CD4-positive, alpha-beta T cell treated with Interleukin-4 for 1 hour (primary cell): ENCODE measurements around the gene PIK3CA.

Experiments used
- DNase-seq, 2 donors: peaks; one replicate each; pipeline ENCODE4 v3.0.0-alpha.2; 2020 to 2022

Gene PIK3CA

DNA sequence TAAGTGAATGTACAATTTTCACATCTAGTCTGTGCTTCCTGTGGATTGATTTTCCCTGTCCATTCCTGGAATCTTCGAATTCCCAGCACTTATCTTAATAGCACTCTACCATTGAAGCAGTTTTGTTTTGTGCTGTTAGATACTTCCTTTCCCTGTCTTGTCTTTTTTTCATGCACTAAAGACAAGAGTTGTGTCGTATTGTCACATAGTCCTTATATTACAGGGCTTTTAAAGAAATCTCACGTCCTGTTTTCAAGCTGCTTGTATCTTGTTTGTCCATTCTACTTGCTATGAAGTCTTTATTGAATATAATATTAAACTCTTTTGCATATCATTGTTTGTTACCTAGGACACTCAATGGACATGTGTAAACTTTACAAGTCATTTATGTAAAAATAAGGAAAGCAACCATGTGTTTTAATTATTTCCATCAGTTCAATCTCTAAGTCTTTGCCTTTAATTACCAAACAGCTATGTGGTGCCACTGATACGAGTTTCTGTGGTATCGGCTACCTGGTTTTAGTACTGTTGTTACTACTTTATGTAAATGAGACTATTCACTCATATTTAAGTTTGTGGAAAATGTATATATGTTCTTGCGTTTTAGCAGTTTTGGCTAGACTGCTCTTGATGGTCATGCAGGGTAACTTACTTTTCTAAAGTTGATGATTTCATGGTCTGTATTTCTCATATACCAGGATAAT is 10.3 kb downstream of the PIK3CA start:
- DNase-seq: no peak

DNA sequence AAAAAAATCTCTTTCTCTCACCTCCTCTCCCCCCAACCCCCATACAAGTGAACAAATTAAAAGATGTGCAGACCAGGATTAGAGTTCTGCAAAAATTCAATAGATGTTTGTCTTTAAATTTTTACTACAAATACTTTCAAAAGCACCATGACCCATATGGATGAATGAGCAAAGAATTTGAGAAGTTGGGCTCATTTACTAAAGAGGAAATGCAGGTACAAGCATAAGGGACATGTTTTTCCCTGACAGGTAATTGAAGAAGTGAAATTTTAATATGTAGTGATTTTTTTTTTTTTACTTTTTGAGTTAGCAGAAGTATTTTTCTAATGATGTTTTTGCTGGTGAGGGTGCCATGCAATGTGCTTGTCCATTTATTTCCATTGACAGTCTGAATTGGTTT is 15.3 kb downstream of the PIK3CA start:
- DNase-seq: no peak

DNA sequence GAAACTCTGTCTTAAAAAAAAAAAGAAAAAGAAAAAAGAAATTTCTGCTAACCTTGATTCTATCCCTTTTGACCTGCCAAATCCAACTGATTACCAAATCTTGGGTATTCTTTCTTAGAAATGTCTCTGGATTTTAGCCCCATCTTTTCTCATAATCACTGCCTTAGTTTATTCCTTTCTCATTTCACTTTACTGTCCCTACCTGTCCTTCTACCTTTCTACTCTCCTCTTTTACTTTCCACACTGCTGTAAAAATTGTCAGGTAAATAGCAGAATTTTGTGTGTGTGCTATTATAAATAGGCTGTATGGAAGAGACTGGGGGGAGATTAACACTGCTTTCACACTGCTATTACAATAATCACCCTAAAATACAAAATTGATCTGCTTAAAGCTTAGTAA is 16.7 kb downstream of the PIK3CA start:
- DNase-seq: no peak

DNA sequence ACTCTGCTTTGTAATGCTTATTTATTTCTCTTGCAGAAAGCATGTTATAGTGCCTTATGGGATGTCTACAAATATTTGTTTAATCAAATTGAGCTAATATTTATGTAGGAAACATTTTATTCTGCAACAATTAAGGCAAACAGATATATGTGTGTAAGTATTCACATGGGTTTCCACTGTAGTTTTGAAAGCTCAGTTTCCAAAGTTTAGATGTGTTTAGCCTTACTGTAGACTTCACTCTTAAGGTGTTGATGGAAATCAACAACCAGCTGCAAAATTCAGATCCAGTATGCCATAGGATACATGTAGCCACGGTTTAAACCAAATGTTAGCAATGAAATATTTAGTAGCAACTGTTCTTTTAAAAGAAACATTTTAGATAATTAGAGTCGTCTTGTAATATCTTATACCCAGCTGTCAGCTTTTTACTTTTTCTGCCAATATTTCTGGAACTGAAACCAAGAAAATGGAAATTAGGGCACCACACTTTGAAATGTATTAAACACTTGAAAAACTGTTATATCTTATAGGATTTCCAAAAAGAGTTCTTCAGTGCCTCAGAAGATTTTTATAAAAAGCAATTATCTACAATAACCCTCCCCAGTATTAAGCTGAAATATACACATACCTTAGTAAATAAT is 18.5 kb downstream of the PIK3CA start:
- DNase-seq: no peak

DNA sequence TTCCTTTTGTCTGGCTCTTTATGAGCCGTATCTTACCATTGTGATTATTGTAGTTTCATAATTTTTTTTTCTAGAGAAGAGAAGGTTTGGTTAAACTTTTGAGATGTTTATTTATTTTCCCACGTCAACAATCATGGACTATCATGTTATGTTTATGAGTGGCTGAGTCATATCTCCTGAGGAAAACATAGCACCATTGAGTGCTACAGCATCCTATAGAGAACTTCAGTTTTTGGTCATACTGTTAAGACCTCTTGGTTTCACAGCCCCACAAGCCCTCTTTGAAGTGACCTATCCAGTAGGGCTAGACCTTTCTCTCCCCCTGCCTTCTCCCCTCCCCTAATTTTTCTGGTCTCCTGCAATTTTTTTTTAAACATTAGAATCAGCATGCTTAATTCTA is 20.8 kb downstream of the PIK3CA start:
- no peak for DNase-seq

DNA sequence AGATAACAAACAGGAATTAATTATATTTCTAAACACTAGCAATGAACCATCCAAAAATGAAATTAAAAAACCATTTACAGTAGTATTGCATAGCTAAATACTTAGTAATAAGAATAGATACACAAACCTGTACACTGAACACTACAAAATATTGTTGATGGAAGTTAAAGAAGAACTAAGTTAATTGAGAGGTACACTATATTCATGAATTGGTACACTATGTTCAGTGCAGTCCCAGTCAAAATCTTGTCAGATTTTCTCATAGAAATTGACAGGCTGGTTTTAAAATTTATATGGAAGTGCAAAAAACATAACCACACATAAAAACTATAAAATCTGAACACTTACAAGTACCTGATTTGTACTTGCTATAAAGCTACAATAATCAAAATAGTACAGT is 24.4 kb downstream of the PIK3CA start:
- DNase-seq: no peak

DNA sequence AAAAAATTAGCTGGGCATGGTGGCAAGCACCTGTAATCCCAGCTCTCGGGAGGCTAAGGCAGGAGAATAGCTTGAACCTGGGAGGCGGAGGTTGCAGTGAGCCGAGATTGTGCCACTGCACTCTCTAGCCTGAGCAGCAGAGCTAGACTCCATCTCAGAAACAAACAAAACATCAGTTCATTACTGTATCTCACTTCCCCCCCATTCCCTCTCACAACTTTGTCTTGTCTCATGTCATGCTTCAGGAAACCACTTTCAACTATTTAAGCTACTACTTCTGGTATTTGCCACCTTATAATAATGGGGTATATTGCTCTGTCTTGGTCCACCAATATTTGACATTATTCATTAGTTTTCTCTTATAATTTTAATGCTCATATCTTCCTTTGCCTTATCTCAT is 26.2 kb downstream of the PIK3CA start:
- no peak for DNase-seq

DNA sequence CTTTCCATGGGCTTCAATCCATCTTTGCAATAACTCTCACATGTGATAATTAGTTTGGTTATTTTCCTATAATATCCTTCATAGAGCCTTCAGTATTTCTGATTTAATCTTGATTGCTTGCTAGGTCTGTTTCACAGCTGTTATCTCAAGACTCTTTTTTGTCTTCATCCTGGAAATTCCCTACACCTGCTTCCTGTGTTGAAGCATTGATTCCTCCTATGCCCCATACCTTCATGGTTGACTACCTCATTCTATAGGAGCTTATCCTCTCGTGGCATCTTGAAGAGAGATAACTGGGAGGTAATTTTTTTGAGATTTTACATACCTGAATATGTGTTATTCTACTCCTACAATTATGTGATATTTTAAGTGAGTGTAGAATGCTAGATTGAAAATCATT is 26.7 kb downstream of the PIK3CA start:
- DNase-seq: no peak

DNA sequence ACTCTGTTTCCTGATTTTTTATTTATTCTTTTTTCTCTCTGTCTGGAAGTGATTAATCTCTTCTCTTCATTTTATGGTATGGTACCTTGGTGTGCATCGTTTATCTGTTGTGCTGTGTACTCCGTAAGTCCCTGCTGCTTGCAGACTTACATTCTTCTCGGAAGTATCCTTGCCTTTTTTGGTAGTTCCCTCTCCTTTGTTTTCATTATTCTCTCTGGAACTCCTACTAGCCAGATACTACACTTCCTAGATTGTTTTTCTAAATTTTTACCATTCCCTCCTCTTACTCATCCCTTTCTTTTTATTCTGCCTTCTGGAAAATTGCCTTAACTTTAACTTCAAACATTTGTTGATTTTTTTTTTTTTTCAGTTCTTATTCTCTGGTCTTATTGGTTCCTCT is 27.2 kb downstream of the PIK3CA start:
- no peak for DNase-seq

DNA sequence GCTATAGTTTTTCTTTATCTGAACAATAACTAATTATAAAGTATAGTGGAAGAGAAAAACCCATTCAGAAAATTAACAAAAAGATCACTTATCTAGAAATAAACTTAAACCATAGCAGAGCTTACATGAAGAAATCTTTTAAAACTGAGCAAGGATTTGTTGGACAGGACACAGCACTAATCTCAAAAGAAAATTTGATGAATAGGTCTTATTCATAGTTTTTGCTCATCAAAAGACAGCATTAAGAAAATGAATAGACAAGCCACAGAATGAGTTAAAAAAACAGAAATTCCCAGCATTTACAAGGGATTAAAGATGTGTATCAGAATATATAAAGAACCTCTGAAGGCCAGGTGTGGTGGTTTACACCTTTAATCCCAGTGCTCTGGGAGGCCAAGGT is 29.5 kb downstream of the PIK3CA start:
- DNase-seq: no peak

DNA sequence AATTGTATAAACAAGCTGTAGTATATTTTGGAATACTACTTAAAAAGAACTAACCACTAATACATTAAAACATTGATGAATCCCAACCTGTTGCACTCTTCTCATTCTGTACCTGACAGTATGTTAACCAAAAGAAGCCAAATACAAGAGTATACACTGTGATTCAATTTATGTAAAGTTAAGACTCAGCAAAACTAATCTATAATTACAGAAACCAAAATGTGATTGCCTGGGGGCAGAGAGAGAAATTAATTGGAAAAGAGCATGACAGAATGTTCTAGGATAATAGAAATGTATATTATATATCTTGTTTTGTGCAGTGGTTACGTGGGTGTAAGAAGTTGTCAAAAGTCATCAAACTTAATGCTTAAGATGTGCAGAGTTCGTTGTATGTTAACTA is 31.1 kb downstream of the PIK3CA start:
- no peak for DNase-seq

DNA sequence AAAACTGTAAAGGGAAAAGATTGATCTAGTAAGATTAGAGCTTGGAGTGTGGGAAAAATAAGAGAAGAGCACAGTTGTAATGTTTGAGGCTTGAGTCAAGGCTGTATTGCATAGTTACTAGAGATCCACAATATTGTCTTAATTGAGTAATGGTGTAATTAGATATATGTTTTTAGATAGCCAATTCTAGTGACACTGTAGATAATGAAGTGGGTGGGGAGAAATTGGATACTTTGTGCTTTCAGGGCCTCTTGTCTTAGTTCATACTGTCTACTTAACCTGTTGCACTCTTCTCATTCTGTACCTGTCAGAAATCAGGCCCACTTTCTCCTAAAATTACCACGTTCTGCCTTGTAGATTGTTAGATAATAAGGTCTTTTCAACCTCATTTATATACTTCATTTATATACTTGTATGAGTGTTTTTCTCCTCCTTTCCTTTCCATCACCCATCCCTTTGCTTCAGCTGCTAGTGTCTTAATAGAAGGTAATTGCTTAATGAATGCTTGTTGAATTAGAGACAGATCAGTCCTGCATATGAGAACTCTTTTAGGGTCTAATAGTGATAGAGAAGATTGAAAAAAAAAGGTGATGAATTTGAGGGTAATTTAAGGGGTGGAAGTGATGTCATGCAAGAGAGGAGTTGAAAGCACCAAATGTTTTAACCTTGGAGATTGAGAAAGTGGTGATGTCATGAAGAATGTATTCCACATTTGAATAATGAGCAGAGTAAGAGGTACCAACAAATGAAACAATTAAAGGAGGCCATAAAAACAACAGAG is 32.0 kb downstream of the PIK3CA start:
- peak in 1 of 2 donors; percentile 19 for DNase-seq

DNA sequence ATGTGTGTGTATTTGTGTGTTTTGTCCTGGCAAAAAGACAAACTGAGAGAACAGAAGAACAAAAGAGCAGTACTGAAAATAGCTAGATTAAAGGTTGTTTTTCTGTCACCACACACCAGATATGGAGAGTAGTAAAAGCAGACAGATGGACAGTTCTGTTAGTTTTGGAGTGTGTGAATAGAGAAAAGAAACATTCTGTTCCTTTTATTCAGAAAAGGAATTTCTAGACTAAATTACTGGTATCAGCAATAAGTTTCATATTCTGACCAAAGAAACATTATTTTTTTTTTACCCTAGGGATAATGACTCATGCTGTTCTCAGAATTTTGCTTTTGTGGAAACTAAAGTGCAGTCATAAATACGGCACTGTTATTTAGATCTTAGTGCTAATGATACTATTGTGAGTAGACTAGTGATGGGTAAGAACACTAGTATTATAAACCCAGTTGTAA is 32.9 kb downstream of the PIK3CA start:
- no peak for DNase-seq

DNA sequence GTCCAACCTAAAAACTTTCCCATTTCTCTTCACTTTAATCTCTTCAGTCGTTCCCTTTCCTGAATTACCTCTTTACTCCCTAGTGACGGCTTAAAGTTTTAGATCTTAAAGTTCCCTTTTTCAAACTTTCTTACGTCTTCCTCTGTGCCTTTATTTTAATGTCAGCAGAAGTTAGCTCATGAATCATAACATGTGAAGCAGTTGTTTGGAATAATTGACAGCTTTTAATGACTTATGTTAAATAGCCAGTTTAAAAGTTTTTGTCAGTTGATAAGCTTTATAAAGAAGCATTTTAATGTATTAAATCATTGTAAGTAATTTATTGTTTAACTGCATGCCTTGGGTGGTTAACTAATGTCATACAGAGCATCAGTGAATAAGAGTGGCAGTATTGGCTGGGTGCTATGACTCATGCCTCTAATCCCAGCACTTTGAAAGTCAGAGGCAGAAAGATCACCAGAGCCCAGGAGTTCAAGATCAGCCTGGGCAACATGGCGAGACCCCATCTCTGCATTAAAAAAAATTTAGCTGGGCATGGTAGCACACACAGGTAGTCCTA is 33.9 kb downstream of the PIK3CA start:
- DNase-seq: no peak

DNA sequence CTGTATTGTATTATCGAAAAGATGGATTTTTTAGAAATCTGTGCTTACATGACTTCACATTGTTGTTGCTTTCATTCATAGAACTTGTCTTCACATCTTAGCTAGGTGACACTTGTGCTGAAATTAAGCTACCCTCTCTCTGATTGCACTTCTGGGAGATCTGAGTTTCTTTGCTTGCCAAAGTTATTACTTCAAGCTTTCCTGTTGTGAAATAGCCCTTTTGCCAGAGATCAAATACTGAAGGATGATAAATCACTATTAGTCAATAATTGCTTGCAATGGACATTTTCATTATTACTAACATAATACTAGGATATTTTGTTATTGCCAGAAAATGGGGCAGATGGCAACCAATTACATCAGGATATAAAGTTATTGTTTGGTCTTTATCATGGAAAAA is 34.7 kb downstream of the PIK3CA start:
- DNase-seq: no peak

DNA sequence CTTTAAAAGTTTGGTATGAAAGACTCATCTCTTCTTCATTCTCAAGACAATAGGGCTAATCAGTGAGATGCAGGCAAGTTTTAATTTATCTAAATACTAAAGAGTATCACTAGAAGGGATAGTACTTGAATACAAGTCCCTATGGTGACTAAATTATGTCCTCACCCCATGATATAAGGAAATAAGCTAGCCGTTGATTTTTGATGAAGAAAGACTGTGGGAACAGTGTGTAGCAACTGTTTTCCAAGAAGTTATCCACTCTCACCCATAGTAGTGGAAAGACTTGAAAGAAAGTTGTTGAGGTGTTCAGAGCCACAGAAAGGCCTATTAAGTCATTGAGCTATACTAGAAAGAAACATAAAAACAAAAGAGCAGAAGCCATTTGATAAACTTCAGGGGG is 36.7 kb downstream of the PIK3CA start:
- DNase-seq: no peak

DNA sequence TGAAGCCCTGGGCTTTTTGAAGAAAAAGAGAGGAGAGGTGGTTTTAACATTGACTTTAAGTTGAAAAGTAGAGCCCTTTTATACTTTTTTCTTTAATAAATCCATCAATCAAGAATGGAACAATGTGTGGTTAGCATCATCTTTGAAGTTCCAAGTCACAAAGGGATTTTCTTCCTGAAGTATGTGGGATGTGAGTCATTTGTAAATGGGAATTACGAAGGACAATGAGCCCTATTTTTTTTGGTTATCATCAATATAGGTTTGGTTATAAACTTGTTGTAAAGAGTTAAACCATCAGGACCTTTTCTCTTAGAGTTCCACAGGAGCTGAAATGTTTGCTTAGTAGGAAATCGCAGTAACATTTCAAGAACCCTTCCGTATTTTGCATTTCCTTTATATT is 38.3 kb downstream of the PIK3CA start:
- DNase-seq: no peak

DNA sequence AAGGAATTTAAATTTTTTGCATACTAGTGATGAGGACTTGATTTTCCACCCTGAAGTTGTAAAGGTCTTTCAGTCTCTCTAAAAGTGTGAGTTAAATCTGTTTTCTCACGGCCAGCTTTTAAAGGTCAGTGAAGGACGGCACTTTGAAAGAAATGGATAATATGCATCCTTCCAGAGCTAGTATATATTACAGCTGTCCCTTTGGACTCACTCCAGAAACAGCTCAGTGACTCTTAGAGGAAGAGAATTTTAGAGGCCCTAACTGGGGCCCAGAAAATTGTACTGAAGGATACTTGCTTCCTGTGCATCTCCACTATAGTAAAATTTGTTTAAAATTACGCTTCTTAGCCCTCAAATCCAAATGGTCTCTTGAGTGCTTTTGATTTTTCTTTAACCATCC is 41.6 kb downstream of the PIK3CA start:
- DNase-seq: no peak

DNA sequence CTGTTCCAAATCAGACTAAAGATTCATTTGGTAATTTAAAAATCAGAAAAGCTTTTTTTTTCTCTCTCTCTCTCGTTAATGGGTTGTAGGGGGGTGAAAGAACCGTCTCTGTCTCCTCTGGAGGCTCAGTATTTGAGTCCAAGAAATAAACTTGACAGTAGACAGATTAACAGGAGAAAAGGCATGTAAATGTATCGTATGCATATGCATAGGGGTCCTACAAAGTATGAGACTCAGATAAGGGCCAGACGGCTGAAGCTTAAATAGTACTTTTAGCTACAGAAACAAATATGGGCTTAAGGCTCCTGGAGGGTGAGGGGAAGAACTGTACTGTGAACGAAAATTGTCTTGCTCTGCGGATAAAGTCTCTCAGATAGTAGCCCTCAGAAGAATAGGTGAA is 42.4 kb downstream of the PIK3CA start:
- no peak for DNase-seq

DNA sequence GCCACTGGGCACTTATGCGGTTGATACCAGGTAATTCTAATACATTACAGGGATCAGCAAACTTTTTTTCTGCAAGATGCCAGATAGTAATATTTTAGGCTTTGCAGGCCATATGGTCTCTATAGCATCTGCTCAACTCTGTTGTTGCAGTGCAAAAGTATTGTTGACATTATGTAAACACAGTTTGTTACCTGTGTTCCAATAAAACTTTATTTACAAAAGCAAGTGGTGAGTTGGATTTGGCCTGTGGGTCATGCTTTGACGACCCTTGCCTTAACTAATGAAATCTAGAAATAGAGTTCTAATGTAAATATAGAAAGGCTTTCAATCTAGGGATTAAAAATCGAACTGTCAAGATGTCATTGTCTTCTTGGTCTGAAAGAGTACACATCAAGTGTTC is 44.4 kb downstream of the PIK3CA start:
- DNase-seq: no peak

DNA sequence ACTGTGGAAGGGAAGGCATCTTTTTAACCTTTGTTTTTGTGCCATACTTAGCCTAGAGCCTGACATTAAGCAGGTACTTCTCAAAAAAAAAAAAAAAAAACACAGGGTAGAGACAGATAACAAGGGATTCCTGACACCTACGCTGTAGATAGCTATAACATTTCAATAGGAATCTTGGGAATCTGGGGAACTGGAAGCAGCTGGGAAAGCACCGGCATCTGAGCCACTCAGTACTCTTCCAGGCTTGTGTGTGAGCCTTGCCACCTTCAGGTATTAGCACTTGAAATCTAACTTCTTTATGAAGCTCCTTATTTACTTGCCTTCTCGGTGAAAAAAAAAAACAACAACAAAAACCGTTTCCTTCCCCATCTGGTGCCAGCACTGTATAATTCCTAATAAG is 46.8 kb downstream of the PIK3CA start:
- no peak for DNase-seq

DNA sequence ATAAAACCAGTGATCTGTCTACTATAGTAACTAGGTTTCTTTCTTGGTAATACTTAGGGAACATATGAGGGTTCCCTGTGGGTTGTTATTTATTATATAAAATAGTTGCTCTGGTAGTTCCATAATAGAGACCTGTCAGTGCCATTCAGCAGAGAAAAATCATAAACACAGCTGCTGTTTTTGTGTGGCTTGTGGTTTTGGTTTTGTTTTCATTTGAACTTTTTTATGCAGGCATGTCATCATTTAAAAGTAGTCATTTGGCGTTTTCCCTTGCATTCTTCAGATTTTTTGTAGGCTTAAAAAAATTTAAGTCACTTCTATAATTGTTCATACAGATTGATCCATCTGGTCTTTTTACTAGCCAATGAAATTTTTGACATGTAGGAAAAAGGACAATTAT is 47.9 kb downstream of the PIK3CA start:
- peak in 1 of 2 donors; percentile 62 for DNase-seq

DNA sequence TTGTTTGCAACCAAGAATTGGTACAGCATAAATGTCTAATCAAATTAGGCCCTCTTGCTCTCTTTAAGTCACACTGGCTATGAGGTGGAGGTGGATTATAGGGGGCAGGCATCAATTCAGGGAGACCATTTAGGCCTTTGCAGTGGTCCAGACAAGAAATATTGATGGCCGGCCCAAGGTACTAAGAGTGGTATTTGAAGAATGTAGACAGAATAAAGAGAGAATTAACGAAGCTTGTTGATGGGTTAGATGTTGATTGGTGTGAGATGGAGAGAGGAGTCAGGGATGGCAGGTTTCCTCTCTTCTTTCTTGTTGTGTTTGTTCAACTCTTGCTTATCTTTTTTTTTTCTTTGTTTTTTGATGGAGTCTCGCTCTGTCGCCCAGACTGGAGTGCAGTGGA is 48.5 kb downstream of the PIK3CA start:
- DNase-seq: no peak

DNA sequence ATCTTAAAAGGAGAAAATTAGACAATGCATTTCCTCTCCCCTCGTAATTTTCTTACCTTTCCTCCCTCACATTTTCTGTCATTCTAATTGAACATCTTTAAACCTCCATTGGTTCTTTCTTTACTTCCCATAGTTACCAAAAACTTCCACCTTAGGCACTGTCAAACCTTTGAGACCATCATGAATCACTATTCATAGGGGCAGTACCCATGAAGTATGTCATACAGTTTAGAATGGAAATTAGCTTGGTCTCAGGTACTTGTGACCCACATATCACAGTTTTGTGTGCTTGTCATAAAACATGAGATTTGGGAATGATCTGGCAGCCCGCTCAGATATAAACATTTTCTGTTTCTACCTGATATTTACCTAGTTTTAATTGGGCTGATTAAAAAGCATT is 52.6 kb downstream of the PIK3CA start:
- DNase-seq: no peak
